Stomach (tissue), 4 donors: ENCODE measurements around the gene ARHGAP24.

Experiments used
- POLR2A ChIP-seq, 4 donors: fragments of 450-650 bp; IDR thresholded peaks; one replicate each; pipeline ENCODE4 v1.6.1; 2016; ENCODE audit warnings: antibody characterized with exemption in 4 of 4, control low read depth in 2 of 4, mild to moderate bottlenecking in 1 of 4, moderate library complexity in 1 of 4
- POLR2AphosphoS5 ChIP-seq, 3 donors: sonication (generic); formaldehyde crosslinking; IDR thresholded peaks; one replicate each; pipeline ENCODE4 v1.6.1; 2016; ENCODE audit warnings: antibody characterized with exemption in 3 of 3
- TF ChIP-seq, protein P1 (sequence below), 7 experiments: fragments of 450-650 bp in 4 of 7; fragments of 200-600 bp in 3 of 7; sonication (generic) in 3 of 7; IDR thresholded peaks; one replicate each; pipeline ENCODE4 v1.5.1; 2016 to 2019; ENCODE audit warnings: antibody characterized with exemption in 7 of 7, control low read depth in 2 of 7, mild to moderate bottlenecking in 1 of 7

- TF ChIP-seq POLR2AphosphoS5 (IDR thresholded peaks at IDR 0.05), result no peak
- TF ChIP-seq POLR2A (IDR thresholded peaks at IDR 0.05), result no peak
- TF ChIP-seq, protein P1, sequence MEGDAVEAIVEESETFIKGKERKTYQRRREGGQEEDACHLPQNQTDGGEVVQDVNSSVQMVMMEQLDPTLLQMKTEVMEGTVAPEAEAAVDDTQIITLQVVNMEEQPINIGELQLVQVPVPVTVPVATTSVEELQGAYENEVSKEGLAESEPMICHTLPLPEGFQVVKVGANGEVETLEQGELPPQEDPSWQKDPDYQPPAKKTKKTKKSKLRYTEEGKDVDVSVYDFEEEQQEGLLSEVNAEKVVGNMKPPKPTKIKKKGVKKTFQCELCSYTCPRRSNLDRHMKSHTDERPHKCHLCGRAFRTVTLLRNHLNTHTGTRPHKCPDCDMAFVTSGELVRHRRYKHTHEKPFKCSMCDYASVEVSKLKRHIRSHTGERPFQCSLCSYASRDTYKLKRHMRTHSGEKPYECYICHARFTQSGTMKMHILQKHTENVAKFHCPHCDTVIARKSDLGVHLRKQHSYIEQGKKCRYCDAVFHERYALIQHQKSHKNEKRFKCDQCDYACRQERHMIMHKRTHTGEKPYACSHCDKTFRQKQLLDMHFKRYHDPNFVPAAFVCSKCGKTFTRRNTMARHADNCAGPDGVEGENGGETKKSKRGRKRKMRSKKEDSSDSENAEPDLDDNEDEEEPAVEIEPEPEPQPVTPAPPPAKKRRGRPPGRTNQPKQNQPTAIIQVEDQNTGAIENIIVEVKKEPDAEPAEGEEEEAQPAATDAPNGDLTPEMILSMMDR (IDR thresholded peaks at IDR 0.05), result no peak
Observed at GRCh38 chr4:85864259-85865205, 389.6 kb downstream of the ARHGAP24 start.
